MM.1S (cell line): ENCODE measurements around the gene TMOD1.

ENCODE experiments used
- CTCF ChIP-seq: fragments of 300-600 bp; sonication (generic); IDR thresholded peaks from 2 replicates; pipeline ENCODE4 v1.5.1; 2016; ENCODE audit warnings: antibody characterized with exemption, low read length, mixed read lengths
- EZH2 ChIP-seq: fragments of 300-600 bp; sonication (generic); optimal IDR thresholded peaks from 2 replicates; pipeline ENCODE3; 2017; ENCODE audit warnings: low read depth, mild to moderate bottlenecking, antibody characterized with exemption, low read length, mixed read lengths

- TF ChIP-seq EZH2 = no peak
- TF ChIP-seq CTCF = no peak
These were observed 127.2 kb downstream of the TMOD1 start for GRCh38 chr9:97628668-97629067.
